EL (cell line): ENCODE data around the gene GTF3C4.

Experiments
- DNase-seq: peaks from one replicate; pipeline ENCODE4 v3.0.0-alpha.2; 2016

The GTF3C4 gene

GRCh38 chr9:132739710-132740310, 69.5 kb downstream of the GTF3C4 start:
- no peak for DNase-seq

- no peak for DNase-seq
These were observed 70.5 kb downstream of the GTF3C4 start for GRCh38 chr9:132740526-132741309.

DNA sequence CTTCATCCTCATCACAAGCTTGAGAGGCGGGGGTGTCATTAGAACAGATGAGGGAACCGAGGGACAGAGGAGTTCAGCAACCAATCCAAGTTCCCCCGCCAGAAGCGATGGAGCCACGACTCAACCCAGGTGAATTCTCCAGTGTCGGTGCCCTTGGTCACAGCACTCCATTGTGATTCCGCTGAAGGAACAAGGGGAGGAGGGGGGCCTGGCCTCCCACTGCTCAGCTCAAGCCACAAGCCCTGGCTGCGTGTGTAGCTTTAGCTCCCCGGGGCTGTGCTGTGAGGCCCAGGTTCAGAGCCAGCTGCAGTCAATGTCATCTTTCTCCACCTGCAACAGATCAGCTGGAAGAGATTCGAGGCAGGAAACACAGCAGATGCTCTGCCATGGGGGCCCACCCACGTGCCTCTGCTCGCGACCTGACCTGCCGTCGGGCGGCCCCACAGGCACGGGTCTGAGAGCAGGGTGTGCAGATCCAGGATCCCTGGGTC, 72.6 kb downstream of the GTF3C4 start:
- DNase-seq = no peak

GRCh38 chr9:132743931-132744479, 73.7 kb downstream of the GTF3C4 start:
- DNase-seq = no peak
